Medulla oblongata (tissue), 1 donor: ENCODE data around the gene CD34.
A peak's percentile ranks its signal among the peaks of the same experiment; 100 is the strongest.
"Not testable (repeated sequence)": the region's sequence is repeated elsewhere in the genome, so short reads cannot be mapped to it uniquely, and the experiment has no call there.

Source experiments
- DNase-seq: peaks from one replicate; pipeline ENCODE4 v3.0.0-alpha.2; 2015; ENCODE audit errors: extremely low spot score

Gene CD34

DNA sequence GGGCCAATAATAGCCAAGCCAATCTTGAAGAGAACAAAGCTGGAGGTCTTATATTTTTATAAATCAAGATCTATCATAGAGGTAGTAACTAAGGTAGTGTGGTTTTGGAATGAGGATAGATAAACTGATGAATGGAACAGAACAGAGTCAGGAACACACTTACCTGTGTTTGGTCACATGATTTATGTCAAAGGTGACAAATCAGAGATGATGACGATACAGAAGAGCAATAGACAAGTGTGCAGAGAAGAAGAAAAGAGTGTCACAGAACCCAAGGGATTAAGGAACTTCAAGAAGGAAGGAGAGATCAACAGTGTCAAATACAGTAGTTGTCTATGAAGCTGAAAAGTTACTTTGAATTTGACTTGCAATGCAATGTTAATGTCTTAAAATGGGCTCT lies 16.1 kb upstream of the CD34 start:
- no peak for DNase-seq

- not testable (repeated sequence) for DNase-seq
These were observed 15.0 kb upstream of the CD34 start for GRCh38 chr1:207925969-207926368.

- DNase-seq, result peak; percentile 20
These were observed 14.3 kb upstream of the CD34 start for GRCh38 chr1:207925210-207925609.

DNA sequence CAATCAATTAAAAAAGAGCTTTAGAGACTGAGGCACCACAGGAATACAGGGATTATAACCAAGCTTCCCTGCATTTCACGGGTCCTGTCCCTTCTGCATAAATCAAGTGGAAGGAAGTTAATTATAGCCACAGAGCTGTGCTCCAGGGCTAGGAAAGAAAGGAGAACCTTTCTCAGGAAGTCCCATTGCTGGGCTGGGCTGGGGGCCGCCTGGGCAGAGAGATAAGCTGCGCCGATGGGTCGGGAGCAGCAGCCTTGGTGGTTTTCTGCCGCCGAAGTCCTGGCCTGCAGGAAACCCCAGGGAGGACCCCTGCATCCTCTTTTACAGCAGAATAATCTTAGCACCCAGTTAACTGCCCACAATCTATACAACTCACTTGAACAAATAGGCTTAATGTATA lies 12.6 kb upstream of the CD34 start:
- DNase-seq, result no peak

DNA sequence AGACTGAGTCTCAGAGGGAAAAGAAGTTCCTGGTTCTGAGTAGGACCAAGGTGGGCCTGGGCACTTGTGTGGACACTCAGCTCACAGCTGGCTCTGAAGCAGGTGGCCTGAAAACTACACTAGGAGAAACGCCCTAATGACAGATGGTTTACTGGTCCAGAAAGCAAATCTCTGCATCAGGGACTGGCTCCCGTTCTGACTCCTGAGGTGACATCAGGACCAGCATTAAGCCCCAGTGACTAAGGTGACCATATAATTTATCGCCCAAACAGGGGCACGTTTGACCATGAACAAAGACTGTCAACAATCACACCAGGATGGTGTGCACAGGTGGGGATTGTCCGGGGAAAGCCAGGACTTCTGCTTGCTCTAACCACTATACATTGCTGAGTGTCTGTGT lies 12.2 kb upstream of the CD34 start:
- no peak for DNase-seq

GRCh38 chr1:207922554-207922953 lies 11.6 kb upstream of the CD34 start:
- no peak for DNase-seq

- DNase-seq, result no peak
These were observed 10.4 kb upstream of the CD34 start for GRCh38 chr1:207921321-207921720.

DNA sequence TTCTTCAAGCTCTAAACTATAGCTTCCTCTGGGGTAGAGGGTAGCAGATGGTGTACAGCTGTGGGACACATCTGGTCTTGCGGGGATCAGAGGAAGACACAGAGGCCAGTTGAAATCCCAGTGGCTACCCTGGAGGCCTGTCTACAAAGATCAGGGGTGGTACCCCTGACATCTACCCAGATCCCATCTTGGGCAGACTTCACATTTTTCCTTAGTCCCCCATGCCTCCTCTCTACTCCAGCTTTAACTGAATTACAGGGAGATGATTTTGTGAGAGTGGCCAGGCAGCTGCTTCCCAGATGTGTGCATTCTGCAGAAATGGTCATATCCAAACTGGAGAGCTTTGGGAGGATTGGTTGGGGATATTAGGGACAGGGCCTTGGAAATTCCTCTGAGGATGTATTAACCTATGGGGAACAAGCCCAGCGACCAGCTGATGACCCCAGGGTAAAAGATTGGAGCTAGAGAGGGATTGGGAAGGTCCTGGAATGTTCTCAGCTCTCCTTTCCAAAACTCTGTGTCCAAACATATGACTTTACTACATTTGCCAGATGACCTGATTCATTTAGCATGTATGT lies 9.6 kb upstream of the CD34 start:
- no peak for DNase-seq

- no peak for DNase-seq
These were observed 8.7 kb upstream of the CD34 start for GRCh38 chr1:207919523-207920170.

- DNase-seq, result no peak
These were observed 7.7 kb upstream of the CD34 start for GRCh38 chr1:207918581-207918980.

GRCh38 chr1:207918011-207918410 lies 7.1 kb upstream of the CD34 start:
- no peak for DNase-seq

DNA sequence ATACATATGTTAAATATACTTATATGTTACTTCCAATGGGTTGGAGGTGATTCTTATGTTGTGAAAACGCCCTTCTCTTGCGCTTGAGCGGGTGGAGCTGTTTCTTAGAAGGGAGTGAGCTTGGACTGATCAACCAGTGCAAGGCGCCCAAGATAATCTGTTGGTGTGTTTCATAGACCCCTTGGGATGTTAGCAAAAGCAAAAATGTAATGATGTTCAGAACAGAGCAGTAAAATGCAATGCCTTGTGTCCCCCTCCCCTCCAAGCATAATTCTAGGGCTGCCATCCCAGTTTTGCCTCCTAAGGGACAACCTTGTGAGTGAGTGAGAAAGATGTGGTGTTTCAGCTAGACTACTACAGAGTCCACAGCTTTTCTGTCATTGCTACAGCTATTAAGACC lies 6.2 kb upstream of the CD34 start:
- DNase-seq, result no peak

DNA sequence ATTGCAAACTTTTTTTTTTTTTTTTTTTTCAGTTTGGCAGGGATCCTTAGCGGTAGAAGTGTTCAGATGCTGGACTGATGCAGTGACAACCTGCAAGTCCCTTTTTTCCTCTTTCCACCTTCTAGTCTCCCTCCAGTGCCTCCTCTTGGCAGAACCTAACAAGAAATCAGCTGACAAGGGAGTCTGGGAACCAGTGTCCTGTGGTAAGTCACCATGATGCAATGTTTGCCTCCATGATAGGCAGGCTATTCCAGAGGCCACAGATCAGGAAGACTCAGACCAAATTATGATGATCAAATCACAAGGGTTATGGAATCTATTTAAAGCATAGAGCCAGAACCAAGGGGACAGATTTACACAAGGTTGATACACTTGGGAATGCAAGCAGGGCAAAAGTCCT lies 3.0 kb upstream of the CD34 start:
- DNase-seq, result no peak

DNA sequence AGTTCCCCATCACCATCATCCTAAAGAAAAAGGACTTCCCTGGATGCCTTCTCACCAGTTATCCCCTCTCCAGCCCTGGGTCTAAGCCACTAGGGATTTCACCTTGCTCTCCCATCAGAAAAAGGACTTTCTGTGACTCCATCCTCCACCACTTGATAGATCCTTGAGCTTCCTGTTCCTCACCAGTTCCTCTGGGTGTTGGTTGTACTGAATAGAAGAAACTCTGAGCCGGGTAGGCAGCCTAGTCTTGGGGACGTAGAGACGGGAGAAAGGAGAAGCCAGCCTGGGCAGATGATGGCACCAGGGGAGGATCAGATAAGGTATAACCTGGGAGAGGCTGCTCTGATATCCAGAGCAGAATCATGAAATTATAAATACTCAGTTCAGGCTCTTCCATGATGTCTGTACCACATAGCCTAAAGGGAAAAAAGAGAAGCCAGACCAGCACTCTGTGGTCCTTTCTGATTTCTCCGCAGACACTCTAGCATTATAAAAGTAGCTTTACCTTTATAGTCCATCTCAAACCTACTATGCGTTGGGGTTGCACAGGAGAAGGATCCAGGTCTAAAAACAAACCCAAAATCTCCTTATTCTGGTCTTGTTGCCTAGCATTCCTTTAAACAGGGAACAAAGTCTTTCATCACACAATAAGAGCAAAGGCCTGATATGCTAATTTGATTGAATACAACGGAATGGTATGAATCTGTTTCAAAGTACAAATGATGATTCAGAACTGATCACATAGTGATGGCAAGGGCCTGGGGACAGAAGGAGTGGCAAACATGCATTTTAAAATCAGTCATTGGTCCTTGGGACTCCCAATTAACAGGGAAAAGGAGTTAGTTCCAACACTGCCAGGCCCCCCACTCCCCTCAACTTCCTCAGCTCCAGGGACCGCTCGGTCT lies 1.2 kb upstream of the CD34 start:
- DNase-seq, result no peak

DNA sequence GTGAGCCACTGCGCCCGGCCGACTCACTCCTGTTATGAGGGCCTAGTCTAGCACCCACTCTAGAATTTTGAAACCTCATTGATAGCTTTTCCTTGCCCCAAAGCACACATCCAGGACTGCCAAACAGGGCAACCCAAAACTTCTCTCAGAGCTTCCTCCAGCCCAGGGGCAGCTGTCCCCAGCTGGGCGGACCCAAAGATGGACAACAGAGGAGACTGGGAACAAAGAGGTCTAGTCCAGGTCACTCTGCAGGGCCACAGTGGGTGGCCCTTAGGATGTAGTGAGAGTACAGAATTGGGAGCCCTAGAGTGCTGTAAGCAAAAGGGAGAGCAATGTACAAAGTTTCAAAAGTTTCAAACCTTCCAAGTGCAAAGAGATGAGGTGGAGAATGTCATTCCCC lies 1.2 kb downstream of the CD34 start:
- DNase-seq, result no peak

GRCh38 chr1:207908107-207908734 lies 2.7 kb downstream of the CD34 start:
- DNase-seq, result no peak

GRCh38 chr1:207904391-207904790 lies 6.5 kb downstream of the CD34 start:
- DNase-seq, result no peak

- no peak for DNase-seq
These were observed 7.2 kb downstream of the CD34 start for GRCh38 chr1:207903767-207904166.

- no peak for DNase-seq
These were observed 7.9 kb downstream of the CD34 start for GRCh38 chr1:207903053-207903452.

DNA sequence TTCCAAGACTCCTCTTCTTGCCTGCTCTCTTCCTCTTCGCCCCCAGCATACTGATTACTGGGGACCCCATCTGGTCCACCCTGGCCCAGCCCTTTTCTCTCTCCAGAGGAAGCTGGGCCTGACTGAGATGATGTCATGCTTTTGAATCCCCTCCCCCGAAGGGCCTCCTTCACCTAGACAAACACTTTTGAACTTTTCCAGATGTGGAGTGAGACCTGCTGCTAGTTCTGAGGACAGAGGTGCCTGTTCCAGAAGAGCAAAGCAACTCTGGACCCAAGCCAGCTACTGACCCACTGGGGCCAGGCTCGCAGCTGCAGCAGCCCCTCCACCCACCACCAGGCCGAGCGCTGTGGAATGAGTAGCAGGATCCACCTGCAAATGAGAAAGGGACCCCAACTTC lies 8.4 kb downstream of the CD34 start:
- DNase-seq, result no peak

DNA sequence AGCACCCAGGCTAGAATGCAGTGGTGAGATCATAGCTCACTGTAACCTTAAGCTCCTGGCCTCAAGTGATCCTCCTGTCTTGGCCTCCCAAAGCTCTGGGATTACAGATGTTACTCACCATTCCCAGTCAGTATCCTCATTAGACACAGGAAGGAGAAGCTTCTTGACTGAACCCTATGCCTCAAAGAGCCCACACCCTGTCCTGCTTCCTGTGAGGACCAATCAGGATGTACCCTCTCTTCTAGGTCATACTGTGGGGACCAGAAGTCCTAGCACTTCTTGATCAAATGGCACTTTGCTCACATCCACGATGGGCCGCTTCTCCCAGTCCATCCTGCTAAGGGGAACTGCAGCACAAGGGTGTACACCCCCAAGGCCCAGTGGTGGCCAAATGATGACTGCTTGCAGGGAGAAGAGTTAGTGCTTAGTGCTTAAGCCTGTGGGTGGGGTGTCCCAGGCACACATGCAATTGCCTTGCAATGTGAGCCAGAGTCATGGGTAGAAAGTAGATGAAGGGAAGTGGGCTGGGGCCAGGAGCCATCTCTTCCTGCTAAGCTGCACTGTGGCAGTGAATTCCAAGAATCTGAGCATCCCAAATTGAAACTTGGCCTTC lies 9.8 kb downstream of the CD34 start:
- no peak for DNase-seq

DNA sequence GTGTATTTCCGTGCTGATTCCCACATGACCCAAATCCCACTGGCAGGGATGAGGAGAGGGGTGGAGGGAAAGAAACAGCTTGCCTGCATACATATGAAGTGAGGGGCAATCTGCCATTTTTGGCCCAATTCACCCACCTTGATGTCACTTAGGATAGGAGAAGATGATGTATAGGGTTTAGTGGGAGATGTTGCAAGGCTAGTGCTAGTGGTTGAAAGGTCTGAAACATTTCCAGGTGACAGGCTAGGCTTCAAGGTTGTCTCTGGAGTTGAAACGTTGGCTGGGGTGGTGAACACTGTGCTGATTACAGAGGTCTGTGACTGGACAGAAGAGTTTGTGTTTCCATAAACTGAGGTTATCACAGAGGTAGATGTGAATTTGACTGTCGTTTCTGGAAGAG lies 12.1 kb downstream of the CD34 start:
- DNase-seq, result no peak
